ENCODE measurements around the gene DPAGT1. TPM values are rescaled to one million over a fixed set of nuclear protein-coding genes. Genes with fewer than 3 reads are reported as not detected.
A peak's percentile ranks its signal among the peaks of the same experiment; 100 is the strongest.

The DPAGT1 gene
- total RNA-seq, 1 donor: 6.7 TPM

DNA sequence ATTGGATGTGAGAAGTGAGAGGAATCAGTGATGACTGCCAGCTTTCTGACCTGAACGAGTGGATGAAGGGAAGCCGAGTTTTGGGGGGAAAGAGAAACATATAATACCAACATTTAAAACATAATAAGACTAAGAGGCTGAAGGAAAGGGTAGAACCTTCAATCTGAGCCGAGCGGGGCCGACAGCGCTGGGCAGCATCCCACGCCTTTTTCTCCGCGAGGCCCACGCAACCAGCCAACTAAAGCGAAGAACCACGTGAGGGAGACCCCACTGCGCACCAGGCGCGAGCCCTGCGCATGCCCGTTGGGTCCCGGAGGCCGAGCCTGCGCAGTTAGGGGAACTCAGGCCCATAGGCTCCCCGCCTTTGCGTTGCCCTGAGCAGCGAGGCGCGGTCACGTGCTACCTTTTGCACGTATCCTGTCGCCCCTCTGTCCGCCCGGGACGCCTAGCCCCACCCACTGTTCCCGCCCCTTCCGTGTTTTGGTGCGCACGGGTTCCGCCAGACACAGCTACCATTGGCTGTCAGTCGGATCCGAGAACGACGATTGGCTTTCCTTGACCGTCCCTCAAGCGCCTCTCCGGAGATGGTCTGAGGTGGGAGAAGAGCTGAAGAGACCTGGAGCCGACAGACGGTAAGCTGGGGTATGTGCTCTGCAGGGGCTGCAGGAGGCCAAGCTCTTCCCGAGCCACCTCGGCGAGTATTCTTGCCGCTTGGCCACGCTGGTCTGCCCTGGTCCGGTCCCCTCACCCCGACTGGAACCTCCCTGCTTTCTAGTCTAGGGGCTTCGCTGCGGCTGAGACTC, 19.6 kb upstream of the DPAGT1 start, which contains the start of gene HINFP:
Gene HINFP, plus strand, starts transcription at position 573 of the 803 bp plus-strand sequence. CDS start 5,365 bp downstream, outside the sequence.
- Histone ChIP-seq H3K27me3 (ENCODE audit: insufficient read depth, low read length) (no peaks in the 10 kb centered on the region), H3K4me3 (ENCODE audit: low read length) (peak within 1 kb of the TSS; percentile 91), H3K9me3 (ENCODE audit: low read depth, low read length) (no peaks in the 10 kb centered on the region), H3K4me1 (ENCODE audit: insufficient read depth, low read length) (peaks cover 37% of the 10 kb centered on the region)

DNA sequence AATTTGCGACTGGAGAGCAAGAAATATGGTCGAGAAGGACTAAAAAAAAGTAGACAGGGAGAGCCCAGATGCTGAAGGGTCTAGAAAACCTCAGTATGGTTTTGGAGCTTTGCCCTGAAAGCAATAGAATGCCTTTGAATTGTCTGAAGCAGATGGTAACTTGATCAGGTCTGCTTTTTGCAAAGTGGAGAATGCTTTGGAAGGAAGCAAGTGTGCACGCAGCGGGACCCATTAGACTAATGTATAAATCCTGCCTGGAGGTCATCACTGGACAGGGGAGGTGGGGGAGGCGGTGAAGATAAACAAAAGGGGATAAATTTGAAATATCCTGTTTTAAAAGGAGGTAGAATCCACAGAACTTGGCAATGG, 19.0 kb upstream of the DPAGT1 start:
- H3K9me3 ChIP-seq (ENCODE audit: low read depth, low read length): no peaks in the 10 kb centered on the region
- peaks cover 43% of the 10 kb centered on the region for H3K4me1 ChIP-seq (ENCODE audit: insufficient read depth, low read length)
- H3K27me3 ChIP-seq (ENCODE audit: insufficient read depth, low read length): no peaks in the 10 kb centered on the region
- H3K4me3 ChIP-seq (ENCODE audit: low read length): peak overlapping the region; percentile 91

DNA sequence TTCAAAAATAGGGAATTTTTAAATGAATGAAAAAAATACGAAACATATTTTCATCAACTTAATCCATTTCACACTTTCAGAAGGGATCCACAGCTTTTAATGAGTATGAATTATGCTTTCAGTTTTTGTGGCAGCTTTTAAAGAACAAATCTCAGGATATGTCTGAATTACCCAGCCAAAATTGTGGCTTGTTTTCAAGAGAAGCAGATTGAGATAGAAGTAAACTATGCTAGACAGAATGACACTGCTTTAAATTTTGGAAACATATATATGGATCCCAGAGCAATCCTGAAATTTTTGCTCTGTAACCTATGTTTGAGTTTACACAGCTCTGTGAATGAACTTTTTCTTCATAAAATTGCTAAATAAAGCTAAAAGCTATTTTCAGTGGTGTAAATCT, 17.3 kb upstream of the DPAGT1 start:
- H3K4me1 ChIP-seq (ENCODE audit: insufficient read depth, low read length): peaks cover 59% of the 10 kb centered on the region

DNA sequence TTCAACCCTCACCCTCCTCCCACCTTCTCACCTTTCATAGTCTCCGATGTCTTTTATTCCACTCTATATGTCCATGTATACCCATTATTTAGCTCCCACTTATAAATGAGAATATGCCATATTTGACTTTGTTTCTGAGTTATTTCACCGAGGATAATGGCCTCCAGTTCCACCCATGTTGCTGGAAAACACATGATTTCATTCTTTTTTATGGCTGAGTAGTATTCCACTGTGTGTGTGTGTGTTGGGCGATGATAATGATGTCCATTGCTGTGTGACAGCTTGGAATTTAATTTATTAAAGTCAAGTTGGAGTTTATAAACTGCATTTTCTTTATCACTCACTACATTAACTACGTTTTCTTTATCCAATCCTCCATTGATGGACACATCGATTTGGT, 16.6 kb upstream of the DPAGT1 start:
- H3K9me3 ChIP-seq (ENCODE audit: low read depth, low read length): no peaks in the 10 kb centered on the region
- no peak overlapping the region for H3K4me3 ChIP-seq (ENCODE audit: low read length)
- peaks cover 59% of the 10 kb centered on the region for H3K4me1 ChIP-seq (ENCODE audit: insufficient read depth, low read length)
- H3K27me3 ChIP-seq (ENCODE audit: insufficient read depth, low read length): no peaks in the 10 kb centered on the region

More for the DNA sequence above, 17.3 kb upstream of the DPAGT1 start:
- Histone ChIP-seq H3K27me3 (ENCODE audit: insufficient read depth, low read length) (no peaks in the 10 kb centered on the region), H3K4me3 (ENCODE audit: low read length) (no peak overlapping the region), H3K9me3 (ENCODE audit: low read depth, low read length) (no peaks in the 10 kb centered on the region)

DNA sequence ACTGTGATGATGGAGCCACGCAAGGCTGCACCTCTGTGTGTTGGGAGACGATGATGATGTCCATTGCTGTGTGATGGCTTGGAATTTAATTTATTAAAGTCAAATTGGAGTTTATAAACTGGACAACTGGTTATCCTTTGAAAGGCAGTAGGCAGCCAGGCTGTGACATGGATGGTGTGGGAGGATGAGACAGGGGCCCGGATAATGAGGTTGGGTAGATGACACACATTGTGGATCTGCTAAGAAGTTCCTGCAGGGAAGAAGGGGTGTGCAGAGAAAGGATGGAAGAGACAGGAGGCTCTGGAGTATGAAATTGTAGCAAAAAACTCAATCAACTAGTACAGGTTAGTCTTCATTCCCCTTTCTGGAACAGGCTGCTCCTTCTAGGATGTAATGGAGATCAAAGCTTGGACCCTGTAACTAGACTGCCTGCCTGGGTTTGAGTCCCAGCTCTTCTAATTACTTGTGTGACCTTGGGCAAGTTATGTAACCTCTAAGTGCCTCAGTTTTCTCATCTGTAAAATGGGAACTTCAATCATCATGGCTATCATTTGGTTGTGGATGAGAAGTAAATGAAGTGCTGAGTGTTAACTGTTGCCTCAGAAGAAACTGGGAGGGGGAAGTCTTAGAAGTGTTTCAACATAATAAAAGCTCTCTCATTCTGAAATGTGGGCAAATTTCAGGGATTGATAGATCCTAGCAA, 15.5 kb upstream of the DPAGT1 start:
- H3K27me3 ChIP-seq (ENCODE audit: insufficient read depth, low read length): no peaks in the 10 kb centered on the region
- H3K4me1 ChIP-seq (ENCODE audit: insufficient read depth, low read length): peaks cover 48% of the 10 kb centered on the region
- no peaks in the 10 kb centered on the region for H3K9me3 ChIP-seq (ENCODE audit: low read depth, low read length)
- no peak overlapping the region for H3K4me3 ChIP-seq (ENCODE audit: low read length)

DNA sequence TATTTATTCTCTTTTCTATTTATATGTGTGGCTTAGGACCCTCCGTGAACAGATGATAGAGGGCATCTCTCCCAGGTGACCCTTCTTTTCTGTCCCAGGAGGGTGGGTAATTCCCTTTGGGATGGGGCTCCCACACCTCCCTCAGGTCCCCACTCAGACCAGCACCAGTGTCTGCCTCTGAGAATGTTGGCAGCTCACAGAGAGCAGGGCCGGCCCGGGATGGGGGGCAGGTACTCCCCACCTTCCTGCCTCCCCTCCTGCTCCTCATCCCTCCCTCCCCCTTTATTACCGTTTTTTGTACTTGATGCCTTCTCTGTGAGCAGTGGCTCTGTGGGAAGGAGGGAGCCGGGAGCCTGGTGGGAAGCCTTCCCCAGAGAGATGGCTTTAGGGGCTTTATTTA, 14.9 kb upstream of the DPAGT1 start:
- Histone ChIP-seq H3K4me3 (ENCODE audit: low read length) (no peak overlapping the region), H3K4me1 (ENCODE audit: insufficient read depth, low read length) (peaks cover 44% of the 10 kb centered on the region), H3K9me3 (ENCODE audit: low read depth, low read length) (no peaks in the 10 kb centered on the region), H3K27me3 (ENCODE audit: insufficient read depth, low read length) (no peaks in the 10 kb centered on the region)

DNA sequence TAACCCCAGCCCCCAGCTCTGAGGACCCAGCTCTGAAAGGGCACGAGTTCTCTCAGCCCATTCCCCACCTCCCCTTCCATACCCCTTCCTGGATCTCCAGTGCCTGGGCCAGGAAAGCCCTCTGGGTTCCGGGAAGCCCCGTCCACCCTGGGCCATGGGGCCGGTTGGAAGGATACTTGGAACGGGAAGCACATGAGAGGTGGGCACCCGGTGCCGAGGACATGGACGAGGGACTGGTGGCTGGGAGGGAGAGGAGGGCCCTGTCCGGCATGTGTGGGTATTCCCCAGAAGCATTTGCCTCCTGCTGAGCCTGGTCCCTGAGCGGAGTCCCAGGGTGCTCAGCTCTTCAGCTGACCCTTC, 14.6 kb upstream of the DPAGT1 start:
- H3K4me3 ChIP-seq (ENCODE audit: low read length): peak overlapping the region; percentile 19

DNA sequence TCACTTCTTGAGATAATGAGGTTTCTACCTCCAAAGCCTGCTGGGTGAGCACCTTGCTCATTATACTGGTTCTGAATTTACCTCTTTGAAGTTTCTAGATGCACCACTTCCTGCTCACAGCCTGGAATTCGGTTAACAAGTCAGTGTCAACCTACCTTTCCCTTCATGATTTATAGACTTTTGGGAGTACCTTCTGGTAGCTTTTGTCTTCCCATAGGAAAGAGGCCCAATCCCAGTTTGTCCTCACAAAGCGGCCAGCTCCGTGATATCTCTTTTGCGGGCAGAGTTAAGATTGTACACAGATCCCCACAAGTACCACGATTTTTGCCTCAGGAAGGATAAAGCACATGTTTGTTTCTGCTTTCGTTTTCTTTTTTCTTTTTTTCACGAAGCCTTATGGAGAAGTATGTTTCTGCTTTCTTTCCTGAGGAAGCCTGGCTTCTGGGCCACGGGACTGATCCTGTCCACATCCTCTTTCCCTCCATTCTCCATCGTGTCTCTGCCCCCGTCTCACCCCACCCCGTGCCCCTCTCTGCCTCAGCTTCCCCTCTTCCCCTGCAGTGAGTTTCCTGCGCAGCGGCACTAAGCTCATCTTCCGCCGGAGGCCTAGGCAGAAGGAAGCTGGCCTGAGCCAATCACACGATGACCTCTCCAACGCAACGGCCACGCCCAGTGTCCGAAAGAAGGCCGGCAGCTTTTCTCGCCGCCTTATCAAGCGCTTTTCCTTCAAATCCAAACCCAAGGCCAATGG, 14.0 kb upstream of the DPAGT1 start:
- no peaks in the 10 kb centered on the region for H3K27me3 ChIP-seq (ENCODE audit: insufficient read depth, low read length)
- H3K4me1 ChIP-seq (ENCODE audit: insufficient read depth, low read length): peaks cover 40% of the 10 kb centered on the region
- peak overlapping the region; percentile 19 for H3K4me3 ChIP-seq (ENCODE audit: low read length)
- H3K9me3 ChIP-seq (ENCODE audit: low read depth, low read length): no peaks in the 10 kb centered on the region

More for the DNA sequence above, 14.6 kb upstream of the DPAGT1 start:
- peaks cover 44% of the 10 kb centered on the region for H3K4me1 ChIP-seq (ENCODE audit: insufficient read depth, low read length)
- H3K9me3 ChIP-seq (ENCODE audit: low read depth, low read length): no peaks in the 10 kb centered on the region
- H3K27me3 ChIP-seq (ENCODE audit: insufficient read depth, low read length): no peaks in the 10 kb centered on the region

DNA sequence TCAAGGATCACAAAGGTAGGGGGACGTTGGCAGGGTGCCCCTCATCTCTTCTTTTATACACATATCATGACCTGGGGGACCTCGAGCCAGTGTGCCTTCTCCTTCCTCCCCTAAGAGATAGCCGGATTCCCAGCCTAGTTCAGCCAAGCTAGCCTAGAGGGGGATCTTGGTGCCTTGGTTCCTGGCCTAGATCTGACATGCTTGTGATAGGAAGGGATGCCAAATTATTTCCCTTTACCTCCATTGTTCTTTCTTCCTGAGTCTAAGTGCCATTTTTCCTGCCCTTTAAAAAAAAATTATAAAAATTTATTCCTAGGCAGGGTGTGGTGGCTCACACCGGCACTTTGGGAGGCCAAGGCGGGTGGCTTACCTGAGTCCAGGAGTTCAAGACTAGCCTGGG, 12.7 kb upstream of the DPAGT1 start:
- H3K4me3 ChIP-seq (ENCODE audit: low read length): no peak overlapping the region
- no peaks in the 10 kb centered on the region for H3K9me3 ChIP-seq (ENCODE audit: low read depth, low read length)
- peaks cover 44% of the 10 kb centered on the region for H3K4me1 ChIP-seq (ENCODE audit: insufficient read depth, low read length)
- H3K27me3 ChIP-seq (ENCODE audit: insufficient read depth, low read length): no peaks in the 10 kb centered on the region

DNA sequence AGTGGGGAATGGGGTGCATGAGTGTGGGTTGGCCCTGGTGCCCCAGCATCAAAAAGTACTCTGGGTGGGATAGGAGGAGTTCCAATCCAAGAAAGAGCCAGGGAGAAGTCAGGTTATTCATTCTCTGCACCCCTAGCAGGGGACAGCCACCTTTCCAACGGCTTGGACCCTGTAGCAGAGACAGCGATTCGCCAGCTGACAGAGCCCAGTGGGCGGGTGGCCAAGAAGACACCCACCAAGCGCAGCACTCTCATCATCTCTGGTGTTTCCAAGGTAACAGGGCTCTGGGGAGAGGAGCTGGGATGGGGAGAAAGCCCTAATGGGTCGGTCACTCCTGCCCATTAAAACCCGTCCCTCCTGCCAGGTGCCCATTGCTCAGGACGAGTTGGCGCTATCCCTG, 12.1 kb upstream of the DPAGT1 start:
- Histone ChIP-seq H3K27me3 (ENCODE audit: insufficient read depth, low read length) (no peaks in the 10 kb centered on the region), H3K9me3 (ENCODE audit: low read depth, low read length) (no peaks in the 10 kb centered on the region), H3K4me1 (ENCODE audit: insufficient read depth, low read length) (peaks cover 51% of the 10 kb centered on the region), H3K4me3 (ENCODE audit: low read length) (no peak overlapping the region)

DNA sequence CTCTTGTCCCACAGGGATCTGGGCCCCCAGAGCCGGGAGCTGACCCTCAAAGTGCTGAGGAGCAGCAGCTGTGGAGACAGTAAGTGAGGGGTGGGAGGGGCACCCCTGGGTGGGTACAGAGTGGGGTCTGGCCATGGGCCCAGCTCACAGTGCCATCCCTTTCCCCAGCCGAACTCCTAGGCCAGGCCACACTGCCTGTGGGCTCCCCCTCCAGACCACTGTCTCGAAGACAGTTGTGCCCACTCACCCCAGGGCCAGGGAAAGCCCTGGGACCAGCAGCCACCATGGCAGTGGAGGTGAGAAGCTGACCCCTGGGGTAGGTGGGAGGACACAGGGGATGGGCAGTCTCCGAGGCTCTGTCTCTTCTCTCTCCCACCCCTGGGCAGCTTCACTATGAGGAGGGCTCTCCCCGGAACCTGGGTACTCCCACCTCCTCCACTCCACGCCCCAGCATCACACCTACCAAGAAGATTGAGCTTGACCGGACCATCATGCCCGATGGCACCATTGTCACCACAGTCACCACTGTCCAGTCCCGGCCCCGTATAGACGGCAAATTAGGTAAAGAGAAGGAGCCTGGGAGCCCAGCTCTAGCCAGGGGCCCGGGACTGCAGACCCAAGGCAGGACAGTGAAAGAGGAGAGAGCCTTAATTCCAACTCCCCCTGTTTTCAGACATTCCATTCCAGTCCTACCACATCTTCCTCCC, 10.8 kb upstream of the DPAGT1 start:
- H3K27me3 ChIP-seq (ENCODE audit: insufficient read depth, low read length): no peaks in the 10 kb centered on the region
- peaks cover 57% of the 10 kb centered on the region for H3K4me1 ChIP-seq (ENCODE audit: insufficient read depth, low read length)
- H3K9me3 ChIP-seq (ENCODE audit: low read depth, low read length): no peaks in the 10 kb centered on the region
- no peak overlapping the region for H3K4me3 ChIP-seq (ENCODE audit: low read length)

DNA sequence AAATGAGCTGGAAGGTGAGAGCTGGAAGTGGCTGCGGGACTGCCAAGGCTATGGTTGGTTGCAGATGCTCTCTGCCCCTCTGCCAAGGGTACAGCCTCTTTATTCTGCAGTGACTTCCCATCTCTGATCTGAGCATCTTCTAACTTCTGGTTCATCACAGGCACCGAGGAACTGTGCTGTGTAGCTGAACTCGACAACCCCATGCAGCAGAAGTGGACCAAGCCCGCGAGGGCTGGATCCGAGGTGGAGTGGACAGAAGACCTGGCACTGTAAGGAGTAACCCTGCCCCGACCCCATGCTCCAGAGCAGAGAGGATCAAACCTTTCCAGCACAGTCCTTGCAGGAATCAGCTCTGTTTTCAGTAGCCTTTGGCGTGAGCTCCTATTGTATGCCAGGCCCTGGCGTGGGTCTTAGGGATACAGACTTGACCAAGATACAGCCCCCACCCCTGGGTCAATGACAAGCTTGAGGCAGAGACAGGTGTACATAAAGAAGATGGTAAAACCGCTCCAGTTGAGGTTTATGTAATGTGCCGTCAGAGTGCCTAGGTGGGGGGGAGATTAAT, 9.8 kb upstream of the DPAGT1 start:
- Histone ChIP-seq H3K4me1 (ENCODE audit: insufficient read depth, low read length) (peaks cover 52% of the 10 kb centered on the region), H3K27me3 (ENCODE audit: insufficient read depth, low read length) (no peaks in the 10 kb centered on the region), H3K9me3 (ENCODE audit: low read depth, low read length) (no peaks in the 10 kb centered on the region), H3K4me3 (ENCODE audit: low read length) (no peak overlapping the region)

DNA sequence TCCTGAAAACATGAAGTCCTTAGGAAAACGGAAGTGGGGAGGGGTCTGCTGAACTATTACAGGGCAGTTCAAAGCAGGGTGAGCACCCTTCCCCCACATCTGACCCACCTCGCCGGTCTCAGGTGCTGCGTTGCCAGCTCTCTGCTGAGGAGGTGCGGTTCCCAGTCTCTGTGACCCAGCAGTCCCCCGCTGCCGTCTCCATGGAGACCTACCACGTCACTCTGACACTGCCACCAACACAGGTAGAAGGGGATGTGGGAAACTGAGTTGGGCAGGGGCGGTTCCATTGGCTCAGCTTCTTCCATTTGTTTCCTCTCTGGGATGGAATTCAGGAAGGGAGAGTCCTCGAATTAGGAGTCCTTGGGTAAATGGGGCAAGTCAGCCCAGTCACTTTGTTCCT, 8.8 kb upstream of the DPAGT1 start:
- Histone ChIP-seq H3K4me3 (ENCODE audit: low read length) (no peak overlapping the region), H3K27me3 (ENCODE audit: insufficient read depth, low read length) (no peaks in the 10 kb centered on the region), H3K4me1 (ENCODE audit: insufficient read depth, low read length) (peaks cover 52% of the 10 kb centered on the region), H3K9me3 (ENCODE audit: low read depth, low read length) (no peaks in the 10 kb centered on the region)

DNA sequence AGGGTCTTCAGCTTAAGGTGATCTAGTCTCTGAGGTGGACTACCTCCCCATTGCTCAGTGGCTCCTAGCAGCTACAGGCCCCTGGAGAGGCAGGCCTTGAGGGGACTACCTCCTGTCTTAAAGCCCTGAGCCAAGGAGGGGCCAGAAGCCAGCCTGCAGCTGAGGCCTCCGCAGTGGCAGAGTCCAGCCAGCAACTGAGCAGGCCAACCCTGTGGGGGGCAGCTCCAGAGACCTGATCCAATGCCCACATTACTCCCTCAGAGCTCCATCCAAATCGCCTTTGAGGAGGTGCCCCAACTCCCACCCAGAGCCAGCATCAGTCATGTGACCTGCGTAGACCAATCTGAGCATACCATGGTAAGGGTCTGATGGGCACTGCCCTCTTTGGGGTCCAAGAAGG, 8.2 kb upstream of the DPAGT1 start:
- H3K4me1 ChIP-seq (ENCODE audit: insufficient read depth, low read length): peaks cover 46% of the 10 kb centered on the region
- H3K4me3 ChIP-seq (ENCODE audit: low read length): no peak overlapping the region
- no peaks in the 10 kb centered on the region for H3K9me3 ChIP-seq (ENCODE audit: low read depth, low read length)

More for the DNA sequence above, 8.2 kb upstream of the DPAGT1 start:
- H3K27me3 ChIP-seq (ENCODE audit: insufficient read depth, low read length): no peaks in the 10 kb centered on the region
